ENCODE data around the gene DEXI. TPM values are rescaled to one million over a fixed set of nuclear protein-coding genes. Genes with fewer than 3 reads are reported as not detected.

DEXI gene
- total and polyA plus RNA-seq, 2 of the 13 experiments (the other 11 are each of a cell fraction or from before 2014, with no cell fraction given), result 51.5 to 70.4 TPM

GRCh38 chr16:10923650-10924214 is 18.5 kb downstream of the DEXI start (continued):
- TF ChIP-seq HMGXB3 (CRISPR knock-in tag; IDR thresholded peaks at IDR 0.05; ENCODE audit: borderline replicate concordance) (no peak; the same call in 1 of the 2 replicates), TFE3 (CRISPR knock-in tag; IDR thresholded peaks at IDR 0.05) (peak; percentile 71; the same call in 1 of the 2 replicates), PHF5A (CRISPR knock-in tag; IDR thresholded peaks at IDR 0.05; ENCODE audit: low read depth, unreplicated experiment) (peak; percentile 28), TBL1XR1 (IDR thresholded peaks at IDR 0.05; ENCODE audit: borderline replicate concordance, low read length, partially characterized antibody) (no peak), HDAC6 (IDR thresholded peaks at IDR 0.05; ENCODE audit: low read depth, low read length) (no peak), PAF1 (CRISPR knock-in tag; IDR thresholded peaks at IDR 0.05) (no peak), ZNF263 (CRISPR knock-in tag; IDR thresholded peaks at IDR 0.05) (no peak; the same call in 1 of the 2 replicates), ZNF557 (CRISPR knock-in tag; IDR thresholded peaks at IDR 0.05) (peak; percentile 45; the same call in 1 of the 2 replicates), RNF219 (CRISPR knock-in tag; IDR thresholded peaks at IDR 0.05) (no peak), HNRNPH1 (optimal IDR thresholded peaks at IDR 0.05; ENCODE audit: low read depth, low read length) (peak; percentile 79), CBX5 (CRISPR knock-in tag; IDR thresholded peaks at IDR 0.05; ENCODE audit: borderline replicate concordance) (no peak; the same call in 1 of the 2 replicates), ZNF740 (CRISPR knock-in tag; IDR thresholded peaks at IDR 0.05) (no peak), ZNF10 (CRISPR knock-in tag; IDR thresholded peaks at IDR 0.05; ENCODE audit: borderline replicate concordance, low read depth) (no peak), ZNF674 (CRISPR knock-in tag; IDR thresholded peaks at IDR 0.05; ENCODE audit: low read depth) (no peak), MAFF (IDR thresholded peaks at IDR 0.05; ENCODE audit: low read depth, low read length) (no peak), ZFX (CRISPR knock-in tag; IDR thresholded peaks at IDR 0.05; ENCODE audit: low read depth) (peak; percentile 66), EZH2 (conservative IDR thresholded peaks at IDR 0.05; ENCODE audit: low read depth, low read length) (no peak), CCAR2 (optimal IDR thresholded peaks at IDR 0.05; ENCODE audit: low read depth, low read length) (peak; percentile 42), MAF1 (CRISPR knock-in tag; IDR thresholded peaks at IDR 0.05; ENCODE audit: borderline replicate concordance) (no peak), ZNF274 (CRISPR knock-in tag; IDR thresholded peaks at IDR 0.05) (no peak), ZKSCAN1 (IDR thresholded peaks at IDR 0.05; ENCODE audit: low read length) (no peak), ARNTL (CRISPR knock-in tag; IDR thresholded peaks at IDR 0.05) (peak; percentile 51; the same call in 1 of the 2 replicates)
